HepG2 (cell line): Measurements from ENCODE around the gene TMOD3. TPM values are rescaled to one million over a fixed set of nuclear protein-coding genes. Genes with fewer than 3 reads are reported as not detected.

Experiments used
- ATAC-seq: fragments of 200-7000 bp; cut with Tn5 transposase; 3 replicates; pipeline ENCODE4 v1.9.1; 2020; ENCODE audit warnings: mild to moderate bottlenecking, moderate library complexity
- BruUV-seq: library from RNA; stranded (reverse); fragments of 400-500 nt; replicated peaks from 2 replicates; lab custom pipeline; 2021; lab: Mats Ljungman, UMichigan
- CTCF ChIA-PET: fragments of 300-600 bp; formaldehyde crosslinking; extraction: SDS; loops from one replicate; lab custom pipeline; 2021; ENCODE audit warnings: low total read pairs, inconsistent platforms, low intra/inter-chr PET ratio; lab: Yijun Ruan, JAX
- POLR2A ChIA-PET: fragments of 350-600 bp; sonication (Branson Sonifier 250); formaldehyde crosslinking; loops from one replicate; lab custom pipeline; 2020; ENCODE audit warnings: antibody characterized with exemption, inconsistent platforms; lab: Yijun Ruan, JAX
- DNase-seq: peaks from one replicate; pipeline ENCODE4 v3.0.0-alpha.2; 2015; ENCODE audit warnings: low spot score
- FAIRE-seq: peaks from 3 replicates; lab custom pipeline; 2011; peaks lifted over from hg19 to GRCh38; lab: Jason Lieb, UNC
- H2AFZ ChIP-seq: one replicate; pipeline ENCODE4 v1.6.1; 2011; ENCODE audit warnings: low read length, inconsistent platforms
- H3K27ac ChIP-seq: fragments of 300-600 bp; 3 replicates; pipeline ENCODE4 v1.8.0; 2011; ENCODE audit warnings: mixed run types, mild to moderate bottlenecking, mixed read lengths, low read length, inconsistent platforms; ENCODE audit not compliant: insufficient read depth; ENCODE audit errors: extremely low read length
- H3K27me3 ChIP-seq, 2 experiments: fragments of 200-600 bp in 1 of 2; 2 replicates in 1 of 2; 3 replicates in 1 of 2; pipeline versions ENCODE4 v1.6.0 to v1.8.0; 2011; ENCODE audit warnings: low read length in 2 of 2, mild to moderate bottlenecking in 2 of 2, moderate library complexity in 2 of 2, inconsistent platforms in 1 of 2; ENCODE audit not compliant: insufficient read depth in 2 of 2, control insufficient read depth in 1 of 2
- H3K36me3 ChIP-seq, 2 experiments: fragments of 200-600 bp in 1 of 2; replicated peaks in 1 of 2; 2 replicates in 1 of 2; 3 replicates in 1 of 2; pipeline versions ENCODE4 v1.5.1 to v1.8.0; 2011; ENCODE audit warnings: low read length in 2 of 2, inconsistent platforms in 1 of 2; ENCODE audit not compliant: insufficient read depth in 2 of 2, control insufficient read depth in 1 of 2
- H3K4me1 ChIP-seq: 2 replicates; pipeline ENCODE4 v1.5.1; 2012; ENCODE audit warnings: low read length, inconsistent platforms; ENCODE audit not compliant: insufficient read depth
- H3K4me2 ChIP-seq: 2 replicates; pipeline ENCODE4 v1.6.0; 2011; ENCODE audit warnings: low read depth, low read length, inconsistent platforms
- H3K4me3 ChIP-seq, 3 experiments: fragments of 200-600 bp in 1 of 3; sonication (generic), shearing (Covaris generic) in 1 of 3; replicated peaks in 1 of 3; 2 replicates each; pipeline ENCODE4 v1.5.1; 2011 to 2016; ENCODE audit warnings: low read length in 3 of 3, inconsistent platforms in 2 of 3, low read depth in 2 of 3, mild to moderate bottlenecking in 2 of 3, control low read depth in 1 of 3, mixed read lengths in 1 of 3; ENCODE audit not compliant: insufficient read depth in 1 of 3
- H3K79me2 ChIP-seq: one replicate; pipeline ENCODE4 v1.6.1; 2011; ENCODE audit warnings: low read length, inconsistent platforms; ENCODE audit not compliant: insufficient read depth
- H3K9ac ChIP-seq: 2 replicates; pipeline ENCODE4 v1.6.0; 2011; ENCODE audit warnings: mild to moderate bottlenecking, low read depth, low read length, inconsistent platforms; ENCODE audit not compliant: insufficient read depth
- H3K9me3 ChIP-seq: 2 replicates; pipeline ENCODE4 v1.5.1; 2012; ENCODE audit warnings: mild to moderate bottlenecking, low read length
- H4K20me1 ChIP-seq: 2 replicates; pipeline ENCODE4 v1.6.0; 2011; ENCODE audit warnings: inconsistent platforms, mild to moderate bottlenecking, low read length, moderate library complexity; ENCODE audit not compliant: insufficient read depth
- FOSL2 ChIP-seq: sonication (generic); formaldehyde crosslinking; IDR thresholded peaks from 2 replicates; pipeline ENCODE4 v1.4.0; 2020; ENCODE audit warnings: missing genetic modification reagents
- SALL2 ChIP-seq: sonication (generic); formaldehyde crosslinking; IDR thresholded peaks from 2 replicates; pipeline ENCODE4 v1.8.1; 2023; ENCODE audit warnings: mild to moderate bottlenecking, missing genetic modification reagents, inconsistent platforms
- ZFYVE20 ChIP-seq: sonication (generic); formaldehyde crosslinking; IDR thresholded peaks from 2 replicates; pipeline ENCODE4 v1.8.0; 2023; ENCODE audit warnings: low read depth, mild to moderate bottlenecking, moderate library complexity, missing genetic modification reagents, borderline replicate concordance
- ZSCAN30 ChIP-seq: sonication (generic); formaldehyde crosslinking; IDR thresholded peaks from 2 replicates; pipeline ENCODE4 v1.5.0; 2020; ENCODE audit warnings: mild to moderate bottlenecking, missing genetic modification reagents
- WGBS: methylation state at CpG from one replicate; pipeline ENCODE4 v1.1.6; 2017; ENCODE audit warnings: low lambda C conversion rate; 5-methylcytosine and 5-hydroxymethylcytosine counted together
- in situ Hi-C: cut with HindIII; loops from 2 replicates; pipeline ENCODE4 v1.10.0; 2017; ENCODE audit warnings: low pct_unique_long_range_greater_than_20kb; ENCODE audit not compliant: extremely low pct_ligation_motif_present
- intact Hi-C: fragments of 100-400 bp; cut with micrococcal nuclease; formaldehyde crosslinking; loops from one replicate; pipeline ENCODE4 v1.10.0; 2022; ENCODE audit not compliant: unreplicated experiment
- polyA plus RNA-seq, 8 experiments: library from polyadenylated mRNA; depleted of rRNA in 3 of 8; stranded (reverse) in 7 of 8; unstranded in 1 of 8; fragments of >200 nt; fragmentation: Illumina TruSeq in 4 of 8; extraction: Trizol in 4 of 8; gene quantifications; 2 replicates each; pipeline versions ENCODE4 v1.2.1 to v1.2.3, GENCODE V29; 2011 to 2016; ENCODE audit warnings: low read depth in 4 of 8, missing spikeins in 1 of 8, mixed read lengths in 1 of 8; ENCODE audit not compliant: insufficient read depth in 1 of 8
- total RNA-seq, 5 experiments: library from RNA; depleted of rRNA; stranded (reverse); fragments of >200 nt; fragmentation: Illumina TruSeq; extraction: Trizol; gene quantifications; 2 replicates each; pipeline ENCODE4 v1.2.3, GENCODE V29; 2016; ENCODE audit warnings: low read depth in 1 of 5

TMOD3 gene
- total and polyA plus RNA-seq, 2 of the 13 experiments (the other 11 are each of a cell fraction or from before 2014, with no cell fraction given): 5.1 to 23.2 TPM

DNA sequence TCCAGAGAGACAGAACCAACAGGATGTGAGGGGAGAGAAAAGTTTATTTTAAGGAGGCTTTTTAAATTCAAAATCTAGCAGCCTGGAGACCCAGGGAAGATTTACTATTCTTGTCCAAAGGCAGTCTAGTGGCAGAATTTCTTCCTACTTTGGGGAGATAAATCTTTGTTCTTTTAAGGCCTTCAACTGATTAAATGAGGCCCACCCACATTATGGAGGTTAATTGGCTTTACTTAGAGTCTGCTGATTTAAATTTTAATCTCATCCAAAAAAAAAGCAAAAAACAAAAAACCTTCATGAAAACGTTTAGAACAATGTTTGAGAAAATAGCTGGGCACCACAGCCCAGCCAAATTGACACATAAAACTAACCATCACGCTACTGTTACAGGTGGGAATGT, 41.3 kb downstream of the TMOD3 start:
- CTCF ChIA-PET: no interaction called here
- Histone ChIP-seq H3K9ac (no peak overlapping the region), H2AFZ (no peak overlapping the region), H3K79me2 (no peaks in the 10 kb centered on the region), H3K27ac (no peak overlapping the region), H3K27me3 (no peaks in the 10 kb centered on the region), H3K4me1 (peaks cover 38% of the 10 kb centered on the region), H3K4me2 (no peak overlapping the region), H3K9me3 (no peaks in the 10 kb centered on the region), H3K4me3 (no peak overlapping the region), H3K36me3 (peaks cover 10 to 33% of the 10 kb centered on the region in 2 experiments; a peak in 4 of 5 replicates), H4K20me1 (no peaks in the 10 kb centered on the region)
- POLR2A ChIA-PET: no interaction called here
- no peak for TF ChIP-seq ZSCAN30
- no peak for FAIRE-seq
- DNase-seq: no peak
- 53% methylated on average over 2 of the region's 2 CpGs for WGBS
- BruUV-seq: no TSS peak
- ATAC-seq: no peak
- in situ Hi-C loops (no loop called here), intact Hi-C loops (no loop called here)

DNA sequence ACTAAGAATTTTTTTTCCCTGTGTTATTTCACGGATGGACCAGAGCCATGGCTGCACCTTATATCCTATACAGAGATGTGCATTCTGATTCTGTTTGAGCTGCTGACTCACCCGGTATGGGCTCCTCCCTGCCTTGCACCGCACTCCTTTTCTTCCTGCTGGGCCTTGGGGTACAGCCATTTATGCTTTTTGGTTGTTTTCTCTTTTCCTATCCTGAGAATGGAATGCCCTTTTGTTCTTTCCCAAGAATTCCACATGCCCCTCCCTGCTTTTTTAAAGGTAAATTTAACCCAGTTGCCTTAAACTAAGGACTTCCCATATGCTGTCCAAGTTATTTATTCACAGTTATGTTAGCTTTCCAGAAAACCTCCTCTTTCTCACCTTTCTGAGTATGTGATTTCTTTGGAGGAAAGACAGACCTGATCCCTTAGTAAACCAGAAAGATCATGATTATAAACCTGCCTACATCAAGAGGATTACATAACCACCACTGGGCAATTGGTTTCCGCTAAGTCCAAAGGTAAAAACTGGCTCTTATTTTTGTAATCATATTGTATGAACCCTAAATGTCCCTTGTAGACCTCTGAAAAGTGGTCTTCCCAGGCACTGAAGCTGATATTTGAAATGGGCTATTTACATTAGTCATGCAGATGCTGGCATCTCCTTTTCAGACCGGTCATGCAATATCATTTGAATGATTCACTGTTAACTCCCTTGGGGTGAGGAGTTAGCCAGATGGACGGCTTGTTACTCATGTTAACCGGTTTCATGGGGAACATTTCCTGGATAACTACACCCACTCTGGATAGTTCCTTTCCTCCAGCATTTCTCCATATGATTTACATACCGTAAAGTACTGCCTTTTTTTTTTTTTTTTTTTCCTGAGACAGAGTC, 45.5 kb downstream of the TMOD3 start:
- Histone ChIP-seq H3K4me1 (peaks cover 25% of the 10 kb centered on the region), H3K27me3 (no peaks in the 10 kb centered on the region), H3K27ac (no peak overlapping the region), H2AFZ (no peak overlapping the region), H3K79me2 (no peaks in the 10 kb centered on the region), H3K4me3 (no peak overlapping the region), H3K9me3 (no peaks in the 10 kb centered on the region), H4K20me1 (no peaks in the 10 kb centered on the region; the same call in 1 of the 2 replicates), H3K4me2 (no peak overlapping the region), H3K9ac (no peak overlapping the region), H3K36me3 (peaks cover 6 to 23% of the 10 kb centered on the region in 2 experiments; a peak in 4 of 5 replicates)
- WGBS: 84% methylated on average over 8 of the region's 8 CpGs
- DNase-seq: peak; percentile 29
- intact Hi-C loops (no loop called here), in situ Hi-C loops (no loop called here)
- peak; percentile 54 for ATAC-seq
- ChIA-PET POLR2A (no interaction called here), CTCF (no interaction called here)
- FAIRE-seq: no peak
- BruUV-seq: no TSS peak
- peak; percentile 52 for TF ChIP-seq FOSL2
- no peak for TF ChIP-seq SALL2 (CRISPR knock-in tag)
- no peak for TF ChIP-seq ZFYVE20 (CRISPR knock-in tag)
